ENCODE results near the gene OBSCN. TPM values are rescaled to one million over a fixed set of nuclear protein-coding genes. Genes with fewer than 3 reads are reported as not detected.

OBSCN gene
- total RNA-seq, 1 donor from 2014 or later, result 1.5 TPM

GRCh38 chr1:228284148-228284495 lies 76.3 kb downstream of the OBSCN start:
- DNase-seq (ENCODE audit: extremely low read depth, low read depth, low spot score), result no peak

DNA sequence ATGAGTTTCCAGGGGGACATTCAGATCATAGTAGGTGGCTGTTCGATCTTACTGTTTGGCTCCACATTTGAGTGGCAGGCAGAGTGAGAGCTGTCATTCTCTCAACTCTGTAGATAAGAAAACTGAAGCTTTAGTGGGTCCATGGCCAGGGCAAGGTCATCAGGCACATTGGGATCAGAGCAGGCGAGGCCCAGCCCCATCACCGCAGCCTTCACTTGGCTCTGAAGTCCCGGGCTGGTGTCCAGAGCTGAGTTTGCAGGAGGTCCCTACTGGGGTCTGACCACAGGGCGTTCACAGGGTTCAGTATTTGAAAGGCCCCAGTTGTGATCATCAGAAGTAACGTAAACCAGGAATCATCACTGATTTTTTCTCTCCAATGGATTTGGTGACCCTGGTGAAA lies 76.7 kb downstream of the OBSCN start:
- DNase-seq (ENCODE audit: extremely low read depth, low read depth, low spot score), result no peak

- DNase-seq (ENCODE audit: extremely low read depth, low read depth, low spot score), result no peak
Measured at GRCh38 chr1:228285661-228286504, 78.0 kb downstream of the OBSCN start.

DNA sequence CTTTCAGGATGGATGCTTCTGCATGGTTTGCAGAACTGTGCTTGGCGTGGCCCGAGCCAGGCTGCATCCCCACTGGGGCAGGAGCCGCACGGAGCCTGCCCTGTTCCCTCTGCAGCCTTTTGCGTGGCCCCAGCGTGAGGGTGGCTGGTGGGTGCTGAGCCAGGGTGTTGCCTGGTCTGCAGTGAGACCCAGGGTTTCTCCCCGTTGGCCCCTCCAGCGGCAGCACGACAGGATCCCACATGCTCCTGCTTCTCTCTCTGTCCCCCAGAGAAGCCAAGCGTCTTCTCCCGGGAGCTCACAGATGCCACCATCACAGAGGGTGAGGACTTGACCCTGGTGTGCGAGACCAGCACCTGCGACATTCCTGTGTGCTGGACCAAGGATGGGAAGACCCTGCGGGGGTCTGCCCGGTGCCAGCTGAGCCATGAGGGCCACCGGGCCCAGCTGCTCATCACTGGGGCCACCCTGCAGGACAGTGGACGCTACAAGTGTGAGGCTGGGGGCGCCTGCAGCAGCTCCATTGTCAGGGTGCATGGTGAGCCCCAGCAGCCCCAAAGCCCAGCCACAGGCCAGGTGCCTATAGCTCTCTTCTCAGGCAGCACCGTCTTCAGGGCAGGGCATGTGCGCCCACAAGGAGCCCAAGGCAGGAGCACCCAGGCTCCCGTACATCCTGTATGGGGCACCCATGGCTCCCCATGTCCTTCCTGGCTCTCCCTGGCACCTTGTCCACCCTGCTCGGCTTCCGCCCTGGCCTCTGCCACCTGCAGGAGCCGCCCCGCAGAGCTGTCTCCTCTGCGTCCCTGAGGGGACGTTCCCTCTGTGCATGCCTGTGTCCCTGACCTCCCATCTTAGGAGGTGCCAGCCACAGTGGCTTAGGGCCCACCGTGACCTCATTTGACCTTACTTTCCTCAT lies 78.9 kb downstream of the OBSCN start:
- DNase-seq (ENCODE audit: extremely low read depth, low read depth, low spot score), result no peak

DNA sequence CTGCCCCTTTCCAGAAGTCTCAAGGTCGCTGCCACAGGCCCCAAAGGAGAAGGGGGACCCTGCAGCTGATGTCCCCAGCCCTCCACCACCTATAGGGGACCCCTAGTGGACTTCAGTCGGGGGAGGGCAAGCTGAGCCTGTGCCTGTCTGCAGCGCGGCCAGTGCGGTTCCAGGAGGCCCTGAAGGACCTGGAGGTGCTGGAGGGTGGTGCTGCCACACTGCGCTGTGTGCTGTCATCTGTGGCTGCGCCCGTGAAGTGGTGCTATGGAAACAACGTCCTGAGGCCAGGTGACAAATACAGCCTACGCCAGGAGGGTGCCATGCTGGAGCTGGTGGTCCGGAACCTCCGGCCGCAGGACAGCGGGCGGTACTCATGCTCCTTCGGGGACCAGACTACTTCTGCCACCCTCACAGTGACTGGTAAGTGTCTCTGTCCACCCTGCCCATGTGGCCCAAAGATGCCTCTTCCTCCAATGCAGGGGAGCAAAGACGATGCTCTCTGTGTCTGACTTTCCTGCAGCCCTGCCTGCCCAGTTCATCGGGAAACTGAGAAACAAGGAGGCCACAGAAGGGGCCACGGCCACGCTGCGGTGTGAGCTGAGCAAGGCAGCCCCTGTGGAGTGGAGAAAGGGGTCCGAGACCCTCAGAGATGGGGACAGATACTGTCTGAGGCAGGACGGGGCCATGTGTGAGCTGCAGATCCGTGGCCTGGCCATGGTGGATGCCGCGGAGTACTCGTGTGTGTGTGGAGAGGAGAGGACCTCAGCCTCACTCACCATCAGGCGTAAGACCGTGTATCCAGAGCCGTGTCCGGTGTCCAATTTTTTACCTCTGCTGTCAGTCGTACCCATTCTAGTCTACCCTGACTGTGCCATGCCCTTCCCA lies 79.9 kb downstream of the OBSCN start:
- no peak for DNase-seq (ENCODE audit: extremely low read depth, low read depth, low spot score)

DNA sequence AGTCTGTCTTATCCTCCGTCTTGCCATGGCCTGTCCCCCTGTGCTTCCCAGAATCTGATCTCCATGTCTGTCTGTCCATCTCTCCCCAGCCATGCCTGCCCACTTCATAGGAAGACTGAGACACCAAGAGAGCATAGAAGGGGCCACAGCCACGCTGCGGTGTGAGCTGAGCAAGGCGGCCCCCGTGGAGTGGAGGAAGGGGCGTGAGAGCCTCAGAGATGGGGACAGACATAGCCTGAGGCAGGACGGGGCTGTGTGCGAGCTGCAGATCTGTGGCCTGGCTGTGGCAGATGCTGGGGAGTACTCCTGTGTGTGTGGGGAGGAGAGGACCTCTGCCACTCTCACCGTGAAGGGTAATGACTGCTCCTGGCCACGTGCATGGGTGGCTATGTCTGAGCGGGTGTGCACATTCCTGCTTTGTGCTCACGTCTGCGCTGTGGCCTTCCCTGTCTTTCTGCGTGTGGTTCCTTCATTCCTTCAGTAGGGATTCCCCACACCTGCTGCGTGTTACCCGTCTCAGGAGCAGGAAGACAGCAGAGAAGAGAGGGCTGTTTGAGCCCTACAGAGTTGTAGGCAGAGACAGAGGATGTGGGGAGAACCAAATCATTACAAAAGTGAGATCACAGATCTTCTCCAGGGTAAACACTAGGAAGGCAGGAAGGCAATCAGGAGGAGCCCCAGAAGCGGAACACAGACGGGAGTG lies 80.8 kb downstream of the OBSCN start:
- DNase-seq (ENCODE audit: extremely low read depth, low read depth, low spot score), result no peak

DNA sequence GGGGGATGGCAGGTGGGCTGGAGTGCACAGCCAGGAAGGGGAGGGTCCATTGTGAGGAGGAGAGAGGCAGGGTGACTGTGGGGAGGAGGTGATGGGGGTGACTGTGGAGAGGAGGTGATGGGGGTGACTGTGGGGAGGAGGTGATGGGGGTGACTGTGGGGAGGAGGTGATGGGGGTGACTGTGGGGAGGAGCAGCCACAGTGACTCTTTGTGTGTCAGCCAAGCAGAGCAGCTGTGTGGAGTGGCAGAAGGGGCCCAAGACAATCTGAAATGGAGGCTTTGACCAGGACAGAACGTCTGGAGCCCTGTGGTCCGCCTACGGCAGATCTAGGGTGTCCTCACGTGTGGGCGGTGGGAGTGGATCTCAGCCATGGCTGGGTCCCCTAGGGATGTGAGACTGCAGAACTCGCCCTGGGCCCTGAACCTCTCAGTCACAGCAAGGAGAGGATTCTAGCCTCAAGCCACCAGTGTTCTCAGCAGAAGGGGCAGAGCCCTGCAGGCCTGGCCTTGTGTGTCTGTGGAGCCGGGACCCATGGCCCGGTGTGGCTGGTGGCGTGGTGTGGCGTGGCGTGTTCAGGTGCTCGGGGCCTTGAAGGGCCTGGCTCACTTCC lies 81.5 kb downstream of the OBSCN start:
- DNase-seq (ENCODE audit: extremely low read depth, low read depth, low spot score), result no peak

DNA sequence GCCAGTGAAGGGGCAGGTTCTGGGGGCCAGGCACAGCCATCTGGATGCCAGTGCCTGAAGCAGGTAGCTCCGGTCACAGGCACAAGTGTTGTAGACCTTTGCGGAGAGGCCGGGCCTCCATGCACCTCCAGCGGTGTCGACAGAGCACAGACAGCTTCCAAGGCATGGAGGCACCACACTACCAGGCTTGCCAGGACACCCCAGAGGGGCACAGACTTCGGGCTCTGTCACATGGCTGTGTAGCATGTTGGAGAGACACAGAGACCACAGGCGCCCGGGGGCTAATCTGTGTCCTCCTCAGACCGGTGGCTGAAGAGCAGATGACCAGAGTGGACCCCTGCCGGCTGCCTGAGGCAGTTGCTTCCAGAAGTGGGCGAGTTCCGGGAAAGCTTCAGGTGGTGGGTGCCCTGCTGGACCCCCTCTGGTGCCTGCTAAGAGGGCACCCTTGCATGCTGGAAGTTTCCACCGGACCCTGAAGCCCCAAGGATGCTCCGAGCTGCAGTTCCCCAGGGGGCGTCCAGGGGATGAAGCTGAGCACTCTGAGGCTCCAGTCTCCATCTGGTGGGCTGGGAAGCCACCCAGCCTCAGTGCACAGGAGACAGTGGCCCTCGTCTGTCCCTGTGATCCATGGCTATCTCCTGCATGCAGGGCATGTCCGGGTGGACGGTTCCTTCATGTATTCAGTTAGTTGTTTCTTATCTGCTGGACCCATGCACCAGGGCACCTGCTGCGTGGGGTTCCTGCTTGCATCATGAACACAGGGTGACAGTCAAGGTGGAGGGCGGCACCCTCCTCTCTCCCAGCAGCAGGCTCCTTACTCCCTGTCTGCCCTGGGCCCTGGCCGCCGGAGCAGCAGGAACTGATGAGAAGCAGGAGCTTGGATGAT lies 82.4 kb downstream of the OBSCN start:
- DNase-seq (ENCODE audit: extremely low read depth, low read depth, low spot score), result no peak

DNA sequence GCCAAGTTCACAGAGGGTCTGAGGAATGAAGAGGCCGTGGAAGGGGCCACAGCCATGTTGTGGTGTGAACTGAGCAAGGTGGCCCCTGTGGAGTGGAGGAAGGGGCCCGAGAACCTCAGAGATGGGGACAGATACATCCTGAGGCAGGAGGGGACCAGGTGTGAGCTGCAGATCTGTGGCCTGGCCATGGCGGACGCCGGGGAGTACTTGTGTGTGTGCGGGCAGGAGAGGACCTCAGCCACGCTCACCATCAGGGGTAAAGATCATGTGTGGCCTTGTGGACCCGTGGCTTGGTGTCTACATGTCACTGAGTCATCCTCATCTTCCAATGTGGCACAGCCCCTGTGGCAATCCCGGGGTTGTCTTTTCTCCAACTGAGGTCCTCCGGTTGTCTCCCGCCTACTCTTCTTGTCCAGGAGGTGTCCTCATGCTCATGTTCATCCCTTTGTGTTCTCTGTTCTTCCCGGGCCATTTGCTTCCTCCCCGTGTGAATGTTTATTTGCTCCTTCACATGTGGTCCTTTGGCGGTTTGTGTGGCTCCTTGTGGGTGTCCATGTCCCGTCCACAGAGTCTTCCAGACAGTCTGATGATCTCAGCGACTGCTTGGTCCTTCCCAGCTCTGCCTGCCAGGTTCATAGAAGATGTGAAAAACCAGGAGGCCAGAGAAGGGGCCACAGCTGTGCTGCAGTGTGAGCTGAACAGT lies 84.2 kb downstream of the OBSCN start:
- DNase-seq (ENCODE audit: extremely low read depth, low read depth, low spot score), result no peak

DNA sequence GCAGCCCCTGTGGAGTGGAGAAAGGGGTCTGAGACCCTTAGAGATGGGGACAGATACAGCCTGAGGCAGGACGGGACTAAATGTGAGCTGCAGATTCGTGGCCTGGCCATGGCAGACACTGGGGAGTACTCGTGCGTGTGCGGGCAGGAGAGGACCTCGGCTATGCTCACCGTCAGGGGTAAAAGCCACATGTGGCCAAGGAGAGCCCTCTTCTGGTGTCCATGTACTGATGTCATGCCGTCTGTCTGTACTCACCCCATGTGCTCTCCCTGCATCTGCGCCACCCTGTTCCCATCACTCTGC lies 84.7 kb downstream of the OBSCN start:
- DNase-seq (ENCODE audit: extremely low read depth, low read depth, low spot score), result no peak

- DNase-seq (ENCODE audit: extremely low read depth, low read depth, low spot score), result no peak
Measured at GRCh38 chr1:228293393-228293792, 85.5 kb downstream of the OBSCN start.

DNA sequence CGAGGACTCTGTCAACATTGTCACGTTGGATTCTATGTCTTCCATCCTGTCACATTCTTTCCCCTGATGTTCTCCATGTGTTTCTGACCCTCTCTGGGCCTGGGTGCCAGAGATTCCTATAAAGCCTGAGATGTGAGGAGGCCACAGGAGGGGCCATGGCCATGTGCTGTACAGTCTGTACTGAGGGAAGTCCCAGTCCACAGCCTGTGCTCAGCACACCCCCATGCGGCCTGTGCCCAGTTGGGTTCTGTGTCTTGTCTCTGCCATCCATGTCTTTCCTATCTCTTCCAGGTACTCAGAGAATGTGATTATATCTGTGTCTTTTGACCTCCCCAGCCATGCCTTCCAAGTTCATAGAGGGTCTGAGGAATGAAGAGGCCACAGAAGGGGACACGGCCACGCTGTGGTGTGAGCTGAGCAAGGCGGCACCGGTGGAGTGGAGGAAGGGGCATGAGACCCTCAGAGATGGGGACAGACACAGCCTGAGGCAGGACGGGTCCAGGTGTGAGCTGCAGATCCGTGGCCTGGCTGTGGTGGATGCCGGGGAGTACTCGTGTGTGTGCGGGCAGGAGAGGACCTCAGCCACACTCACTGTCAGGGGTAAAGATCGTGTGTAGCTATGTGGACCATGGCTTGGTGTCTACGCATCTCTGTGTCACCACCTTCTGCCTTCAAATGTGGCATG lies 86.1 kb downstream of the OBSCN start:
- DNase-seq (ENCODE audit: extremely low read depth, low read depth, low spot score), result no peak

- DNase-seq (ENCODE audit: extremely low read depth, low read depth, low spot score), result no peak
Measured at GRCh38 chr1:228294717-228295116, 86.9 kb downstream of the OBSCN start.

DNA sequence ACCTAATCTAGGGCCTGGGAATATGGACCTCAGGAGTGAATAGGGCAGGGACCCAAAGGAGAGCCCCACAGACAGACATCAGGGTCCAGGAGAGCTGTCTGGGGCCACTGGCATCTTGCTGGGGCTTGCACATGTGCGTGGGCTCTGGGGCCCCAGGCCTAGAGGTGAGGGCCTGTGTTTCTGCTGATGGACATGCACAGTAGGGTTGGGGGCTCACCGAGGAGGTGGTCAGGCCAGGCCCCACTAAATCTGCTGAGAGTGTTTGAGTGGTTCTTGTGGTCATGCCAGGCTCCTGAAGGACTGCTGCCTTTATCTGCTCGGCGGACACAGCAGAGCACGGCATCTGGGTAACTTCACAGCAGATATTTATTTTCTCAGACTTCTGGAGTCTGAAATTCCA lies 87.4 kb downstream of the OBSCN start:
- DNase-seq (ENCODE audit: extremely low read depth, low read depth, low spot score), result no peak

DNA sequence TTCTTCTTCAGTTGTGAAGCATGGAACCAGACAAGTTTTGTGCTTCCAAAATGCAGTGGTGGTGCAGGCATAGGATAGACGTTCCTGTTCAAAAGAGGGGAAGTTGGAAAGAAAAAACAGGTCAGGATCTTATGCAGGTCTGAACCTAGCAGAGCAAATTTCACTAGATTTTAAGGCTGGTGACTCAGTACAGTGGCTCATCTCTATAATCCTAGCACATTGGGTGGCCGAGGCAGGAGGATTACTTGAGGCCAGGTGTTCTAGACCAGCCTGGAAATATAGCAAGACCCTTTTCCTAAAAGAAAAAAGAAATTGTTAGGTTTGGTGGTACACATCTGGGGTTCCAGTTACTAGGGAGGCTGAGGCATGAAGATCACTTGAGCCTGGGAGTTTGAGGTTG lies 88.1 kb downstream of the OBSCN start:
- DNase-seq (ENCODE audit: extremely low read depth, low read depth, low spot score), result no peak

DNA sequence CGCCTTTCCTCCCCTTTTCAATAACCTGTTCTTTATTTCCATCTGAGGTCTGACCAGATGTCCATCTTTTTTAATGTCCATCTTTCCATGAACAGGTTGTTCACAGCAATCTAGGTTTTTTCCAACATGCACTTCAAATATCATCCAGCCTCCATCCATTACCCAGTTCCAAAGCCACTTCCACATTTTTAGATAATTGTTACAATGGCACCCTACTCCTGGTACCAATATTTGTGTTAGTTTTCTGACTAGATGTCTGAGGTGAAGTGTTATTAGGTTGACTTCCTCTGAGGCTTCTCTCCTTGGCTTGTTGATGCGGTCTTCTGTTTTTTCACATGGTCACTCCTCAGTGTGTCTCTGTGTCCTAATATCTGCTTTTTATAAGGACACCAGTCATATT lies 89.4 kb downstream of the OBSCN start:
- DNase-seq (ENCODE audit: extremely low read depth, low read depth, low spot score), result no peak

DNA sequence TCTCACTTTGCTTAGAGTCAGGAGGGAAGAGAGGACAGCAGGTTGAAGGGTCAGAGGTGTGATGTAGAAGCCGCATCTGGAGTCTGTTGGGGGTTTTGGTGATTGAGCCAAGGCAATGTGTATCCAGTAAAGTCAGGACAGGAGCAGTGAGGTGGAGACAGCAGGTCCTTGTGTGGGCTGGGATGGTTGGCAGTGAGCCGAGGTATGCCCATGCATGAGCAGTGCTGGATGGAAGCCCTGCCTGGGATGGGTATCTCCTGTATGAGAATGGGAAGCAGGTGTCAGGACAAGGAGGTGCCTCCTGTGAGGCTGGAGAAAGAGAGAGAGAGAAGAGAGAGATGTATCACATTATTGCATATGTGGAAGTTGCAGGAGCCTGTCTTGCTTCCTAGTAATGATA lies 90.0 kb downstream of the OBSCN start:
- no peak for DNase-seq (ENCODE audit: extremely low read depth, low read depth, low spot score)

GRCh38 chr1:228298471-228298870 lies 90.6 kb downstream of the OBSCN start:
- no peak for DNase-seq (ENCODE audit: extremely low read depth, low read depth, low spot score)

Data from glomerular endothelial cell (primary cell).